Tibial nerve (tissue), 4 donors: ENCODE data around the gene FDXACB1.
"Not testable (repeated sequence)": the region's sequence is repeated elsewhere in the genome, so short reads cannot be mapped to it uniquely, and the experiment has no call there.

Experiments
- CTCF ChIP-seq, 5 experiments: fragments of 200-600 bp in 3 of 5; fragments of 450-650 bp in 2 of 5; sonication (generic) in 3 of 5; IDR thresholded peaks; one replicate each; pipeline ENCODE4 v1.5.1; 2016 to 2019; ENCODE audit warnings: antibody characterized with exemption in 5 of 5, mild to moderate bottlenecking in 3 of 5, moderate library complexity in 2 of 5
- EP300 ChIP-seq, 2 donors: sonication (generic); formaldehyde crosslinking; IDR thresholded peaks; one replicate each; pipeline ENCODE4 v1.6.1; 2017; ENCODE audit warnings: antibody characterized with exemption in 2 of 2, mild to moderate bottlenecking in 1 of 2
- POLR2A ChIP-seq, 2 donors: fragments of 450-650 bp; IDR thresholded peaks; one replicate each; pipeline ENCODE4 v1.6.1; 2017; ENCODE audit warnings: antibody characterized with exemption in 2 of 2, mild to moderate bottlenecking in 2 of 2, moderate library complexity in 2 of 2

- not testable (repeated sequence) for TF ChIP-seq CTCF, POLR2A, EP300 (IDR thresholded peaks at IDR 0.05)
Observed at GRCh38 chr11:111885053-111885452, 6.1 kb upstream of the FDXACB1 start.
